AG08395 (cell line): ENCODE measurements around the gene SNX21.
A peak's percentile ranks its signal among the peaks of the same experiment; 100 is the strongest.
"Not testable (repeated sequence)": the region's sequence is repeated elsewhere in the genome, so short reads cannot be mapped to it uniquely, and the experiment has no call there.

Experiments
- DNase-seq: peaks from one replicate; pipeline ENCODE4 v3.0.0; 2012; ENCODE audit warnings: mixed read lengths, low spot score

SNX21 gene

DNA sequence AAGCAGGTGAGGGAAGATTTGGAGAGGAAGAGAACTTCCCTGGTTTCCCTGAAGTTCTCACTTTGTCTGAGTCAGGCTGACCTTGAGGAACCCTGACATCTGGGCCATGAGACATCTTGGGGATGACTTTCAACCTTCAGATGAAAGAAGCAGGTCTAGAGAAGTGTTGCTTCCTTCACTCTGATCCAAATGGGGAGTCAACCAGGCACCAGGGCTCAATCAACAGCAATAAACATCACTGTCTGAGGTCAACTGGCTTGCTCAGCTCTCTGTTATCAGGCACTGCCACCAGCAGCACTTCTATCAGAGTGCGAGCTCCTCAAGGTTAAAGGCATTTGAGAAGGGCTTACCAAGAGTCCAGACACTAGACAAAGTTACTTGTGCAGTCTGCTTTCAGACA, 17.3 kb downstream of the SNX21 start:
- no peak for DNase-seq

DNA sequence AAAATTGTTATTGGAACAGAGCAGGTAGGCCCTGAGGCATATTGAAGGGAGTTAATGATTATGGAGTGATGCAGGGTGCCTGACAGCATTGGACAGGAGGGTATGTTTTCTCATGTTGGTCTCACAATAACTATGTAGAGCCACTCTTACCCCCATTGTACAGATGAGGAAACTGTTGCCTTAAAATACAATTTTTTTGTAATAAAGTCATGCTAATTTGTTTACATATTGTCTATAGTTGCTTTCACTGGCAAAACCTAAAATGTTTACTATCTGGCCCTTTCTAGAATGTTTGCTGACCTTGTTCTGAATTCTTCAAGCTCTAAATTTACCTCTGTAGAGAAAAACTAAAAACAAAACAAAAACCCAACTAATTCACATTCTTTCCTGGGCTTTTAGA, 17.9 kb downstream of the SNX21 start:
- DNase-seq = no peak

DNA sequence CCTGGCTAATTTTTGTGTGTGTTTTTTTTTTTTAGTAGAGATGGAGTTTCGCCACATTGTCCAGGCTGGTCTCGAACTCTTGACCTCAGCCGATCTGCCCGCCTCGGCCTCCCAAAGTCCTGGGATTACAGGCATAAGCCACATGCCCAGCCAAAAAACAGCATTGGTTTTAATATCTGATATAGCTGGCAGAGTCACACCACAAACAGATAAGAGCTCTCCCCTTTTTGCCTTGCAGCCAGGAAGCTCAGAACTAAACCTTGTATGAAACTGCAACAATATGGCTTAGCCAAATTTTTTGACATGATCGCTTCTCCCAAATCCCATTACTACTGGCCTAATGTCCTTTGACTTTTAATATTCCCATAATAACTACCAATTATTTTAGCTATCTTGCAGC, 18.7 kb downstream of the SNX21 start:
- DNase-seq = no peak

DNA sequence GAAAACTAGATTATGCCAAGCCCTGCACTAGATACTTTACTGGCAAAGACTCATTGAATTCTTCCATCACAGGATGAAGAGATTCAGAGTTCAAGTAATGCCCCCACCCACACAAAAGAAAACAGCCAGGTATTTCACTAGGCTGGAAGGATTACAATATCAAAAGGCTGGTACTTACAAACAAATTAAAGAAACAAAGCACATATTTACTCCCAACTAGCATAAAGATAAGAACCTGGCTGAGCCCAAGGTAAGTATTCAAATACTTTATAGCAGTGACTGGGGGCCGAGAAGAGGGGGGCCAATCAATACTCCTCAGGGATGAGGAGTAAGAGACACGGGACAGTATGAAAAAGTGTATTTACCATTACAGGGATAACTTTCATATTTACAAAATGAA, 19.9 kb downstream of the SNX21 start:
- no peak for DNase-seq

DNA sequence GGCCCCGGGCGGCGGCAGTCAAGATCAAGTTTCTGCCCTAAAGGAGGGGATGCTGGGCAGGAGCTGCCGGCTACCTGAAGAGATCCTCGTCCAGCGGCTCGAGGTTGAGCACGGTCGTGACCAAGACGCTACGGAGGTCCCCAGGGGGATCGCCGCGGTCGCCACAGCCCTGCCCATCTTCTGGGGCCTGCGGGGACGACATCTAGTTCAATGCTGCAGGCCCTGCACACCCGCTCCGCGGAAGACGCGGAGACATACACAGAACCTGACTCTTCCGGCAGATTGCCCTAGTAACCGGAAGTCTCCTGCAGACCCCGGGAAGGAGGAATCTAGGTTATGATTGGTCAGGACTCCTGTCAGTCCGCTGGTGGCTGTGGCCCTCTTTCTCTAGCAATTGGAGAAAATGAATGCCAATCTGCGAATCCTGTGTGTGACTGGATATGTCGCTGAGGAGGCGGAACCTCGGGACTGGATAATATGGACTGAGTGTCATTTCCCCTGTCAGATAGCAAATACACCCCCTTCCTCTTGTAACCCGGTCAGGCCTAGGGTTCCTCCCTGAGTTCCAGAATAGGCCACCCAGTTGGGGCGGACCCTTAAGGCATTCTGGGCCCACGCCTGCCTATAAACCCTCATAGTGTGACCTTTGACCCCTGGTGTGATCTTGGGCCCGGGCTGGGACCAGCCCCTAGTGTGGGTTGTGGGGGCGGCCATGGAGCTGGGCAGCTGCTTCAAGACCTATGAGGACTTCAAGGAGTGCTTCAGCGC, 23.7 kb downstream of the SNX21 start, which contains the start of the genes ACOT8 and ZSWIM3:
Gene ACOT8 (minus strand): TSS at position 279 of the 768 bp plus-strand sequence. CDS start 77 bp downstream, at position 202.
Gene ZSWIM3 (plus strand): TSS at position 501 of the 768 bp plus-strand sequence. CDS start 212 bp downstream, at position 713.
- DNase-seq = peak; percentile 100

DNA sequence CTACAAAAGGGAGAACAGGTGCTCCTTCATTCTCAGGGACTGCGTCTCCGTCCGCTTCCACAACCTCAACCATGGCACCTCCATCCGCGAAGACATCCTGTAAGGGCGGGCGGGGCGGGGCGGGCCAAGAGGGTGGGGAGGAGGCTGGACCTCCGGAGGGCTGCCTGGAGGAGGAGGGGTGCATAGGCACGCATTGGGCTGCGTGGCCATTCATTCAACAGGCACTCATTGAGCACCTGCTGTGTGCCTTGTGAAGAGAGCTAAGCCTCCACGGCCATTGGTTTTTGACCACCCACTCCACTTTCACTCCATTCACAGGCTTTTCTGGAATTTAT, 24.2 kb downstream of the SNX21 start:
- DNase-seq = no peak

DNA sequence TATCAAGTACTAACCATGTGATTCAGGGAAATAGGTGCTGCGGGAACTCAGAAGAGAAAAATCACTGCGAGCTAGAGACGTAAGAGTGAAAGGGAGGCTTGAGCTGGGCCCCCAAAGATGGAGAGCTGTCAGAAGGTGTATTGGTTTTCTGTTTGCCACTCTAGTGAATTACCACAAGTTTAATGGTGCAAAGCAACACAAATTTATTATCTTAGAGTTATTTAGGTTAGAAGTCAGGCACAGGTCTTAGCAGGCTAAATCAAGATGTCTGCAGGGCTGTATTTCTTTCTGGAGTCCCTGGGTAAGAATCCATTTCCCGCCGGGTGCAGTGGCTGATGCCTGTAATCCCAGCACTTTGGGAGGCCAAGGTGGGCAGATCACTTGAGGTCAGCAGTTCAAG, 26.3 kb downstream of the SNX21 start:
- DNase-seq = no peak

DNA sequence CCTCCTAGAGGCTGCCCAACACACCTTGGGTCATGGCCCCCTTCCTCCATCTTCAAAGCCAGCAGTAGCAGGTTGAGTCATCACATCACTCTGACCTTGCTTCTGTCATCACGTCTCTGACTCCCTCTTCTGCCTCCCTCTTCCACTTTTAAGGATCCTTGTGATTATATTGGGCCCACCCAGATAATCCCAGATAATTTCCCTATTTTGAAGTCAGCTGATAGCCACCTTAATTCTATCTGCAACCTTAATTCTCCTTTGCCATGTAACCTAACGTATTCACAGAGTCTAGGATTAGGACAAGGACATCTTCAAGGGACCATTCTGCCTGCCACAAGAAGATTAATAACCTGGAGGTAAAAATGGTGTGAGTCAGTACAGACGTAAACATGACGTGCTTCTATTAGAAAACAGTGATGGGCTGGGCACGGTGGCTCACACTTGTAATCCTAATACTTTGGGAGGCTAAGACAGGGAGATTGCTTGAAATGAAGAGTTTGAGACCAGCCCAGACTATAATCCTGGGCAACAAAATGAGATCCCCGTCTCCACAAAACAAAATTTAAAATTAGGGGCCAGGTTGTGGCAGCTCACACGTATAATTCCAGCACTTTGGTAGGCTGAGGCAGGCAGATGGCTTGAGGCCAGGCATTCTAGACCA, 27.1 kb downstream of the SNX21 start:
- no peak for DNase-seq

DNA sequence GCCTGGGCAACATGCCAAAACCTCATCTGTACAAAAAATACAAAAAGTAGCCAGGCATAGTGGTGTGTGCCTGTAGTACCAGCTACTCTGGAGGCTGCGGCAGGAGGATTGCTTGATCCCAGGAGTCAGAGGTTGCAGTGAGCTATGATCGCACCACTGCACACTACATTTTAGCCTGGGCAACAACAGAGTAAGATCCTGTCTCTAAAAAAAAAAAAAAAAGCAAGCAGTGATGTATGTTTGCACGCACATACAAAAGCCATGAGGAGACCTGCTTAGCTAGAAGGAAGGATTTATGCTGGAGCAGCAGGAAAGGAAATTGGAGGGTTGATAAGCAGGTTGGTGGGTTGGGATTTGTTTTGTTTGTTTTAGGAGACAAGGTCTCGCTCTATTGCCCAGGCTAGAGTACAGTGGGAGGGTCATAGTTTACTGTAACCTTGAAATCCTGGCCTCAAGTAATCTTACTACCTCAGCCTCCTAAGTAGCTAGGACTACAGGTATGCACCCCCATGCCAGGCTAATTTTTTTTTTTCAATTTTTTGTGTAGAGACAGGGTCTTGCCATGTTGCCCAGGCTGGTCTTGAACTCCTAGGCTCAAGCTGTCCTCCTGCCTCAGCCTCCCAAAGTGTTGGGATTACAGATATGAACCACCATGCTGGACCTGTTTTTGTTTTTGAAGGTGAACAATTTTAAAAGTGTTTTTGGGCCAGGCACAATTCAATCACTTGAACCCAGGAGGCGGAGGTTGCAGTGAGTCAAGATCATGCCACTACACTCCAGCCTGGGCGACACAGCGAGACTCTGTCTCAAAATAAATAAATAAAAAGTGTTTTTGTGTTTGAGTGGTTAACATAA, 27.8 kb downstream of the SNX21 start:
- no peak for DNase-seq

DNA sequence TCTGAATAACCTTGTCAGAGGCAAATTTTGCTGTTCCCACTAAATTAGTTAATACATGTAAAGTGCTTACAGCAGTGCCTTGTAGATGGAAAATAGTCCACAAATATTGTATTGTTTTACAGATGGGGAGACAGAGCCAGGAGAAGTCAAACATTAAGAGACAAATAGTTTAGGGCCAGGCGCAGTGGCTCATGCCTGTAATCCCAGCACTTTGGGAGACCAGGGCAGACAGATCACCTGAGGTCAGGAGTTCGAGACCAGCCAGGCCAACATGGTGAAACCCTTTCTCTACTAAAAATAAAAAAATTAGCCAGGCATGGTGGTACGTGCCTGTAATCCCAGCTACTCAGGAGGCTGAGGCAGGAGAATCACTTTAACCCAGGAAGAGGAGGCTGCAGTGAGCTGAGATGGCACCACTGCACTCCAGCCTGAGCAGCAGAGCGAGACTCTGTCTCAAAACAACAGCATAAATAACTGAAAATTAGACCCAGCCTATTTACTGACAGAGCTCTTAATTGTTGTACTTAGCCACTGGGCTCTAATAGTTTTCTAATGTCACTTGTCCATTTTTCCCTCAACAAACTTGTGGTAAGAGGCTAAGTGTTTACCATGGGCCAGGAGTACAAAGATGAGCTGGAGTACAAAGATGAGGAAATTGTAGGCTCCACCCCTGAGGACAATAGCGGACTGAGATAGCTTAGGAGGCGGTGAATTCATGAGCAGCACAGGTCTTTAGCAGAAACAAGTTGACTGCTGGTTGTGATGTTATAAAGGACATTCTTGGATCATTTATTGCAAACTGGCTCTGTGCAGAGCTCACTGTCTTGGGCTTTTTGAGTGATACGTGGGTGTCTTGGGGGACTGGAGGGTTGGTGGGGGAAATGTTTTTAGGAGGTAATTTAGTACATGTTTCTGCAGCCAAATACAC, 30.2 kb downstream of the SNX21 start:
- no peak for DNase-seq

DNA sequence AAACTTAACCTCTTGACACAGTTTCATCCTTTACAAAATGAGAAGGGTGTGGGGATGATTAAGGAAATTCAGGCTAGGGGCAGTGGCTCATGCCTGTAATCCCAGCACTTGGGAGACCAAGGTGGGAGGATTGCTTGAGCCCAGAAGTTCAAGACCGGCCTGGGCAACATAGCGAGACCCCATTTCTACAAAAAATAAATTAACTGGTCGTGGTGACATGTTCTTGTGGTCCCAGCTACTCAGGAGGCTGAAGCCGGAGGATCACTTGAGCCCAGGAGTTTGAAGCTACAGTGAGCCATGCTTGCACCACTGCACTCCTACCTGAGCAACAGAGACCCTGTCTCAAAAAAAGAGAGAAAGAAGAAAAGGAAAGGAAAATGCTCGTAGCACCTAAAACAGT, 32.9 kb downstream of the SNX21 start:
- DNase-seq = no peak

DNA sequence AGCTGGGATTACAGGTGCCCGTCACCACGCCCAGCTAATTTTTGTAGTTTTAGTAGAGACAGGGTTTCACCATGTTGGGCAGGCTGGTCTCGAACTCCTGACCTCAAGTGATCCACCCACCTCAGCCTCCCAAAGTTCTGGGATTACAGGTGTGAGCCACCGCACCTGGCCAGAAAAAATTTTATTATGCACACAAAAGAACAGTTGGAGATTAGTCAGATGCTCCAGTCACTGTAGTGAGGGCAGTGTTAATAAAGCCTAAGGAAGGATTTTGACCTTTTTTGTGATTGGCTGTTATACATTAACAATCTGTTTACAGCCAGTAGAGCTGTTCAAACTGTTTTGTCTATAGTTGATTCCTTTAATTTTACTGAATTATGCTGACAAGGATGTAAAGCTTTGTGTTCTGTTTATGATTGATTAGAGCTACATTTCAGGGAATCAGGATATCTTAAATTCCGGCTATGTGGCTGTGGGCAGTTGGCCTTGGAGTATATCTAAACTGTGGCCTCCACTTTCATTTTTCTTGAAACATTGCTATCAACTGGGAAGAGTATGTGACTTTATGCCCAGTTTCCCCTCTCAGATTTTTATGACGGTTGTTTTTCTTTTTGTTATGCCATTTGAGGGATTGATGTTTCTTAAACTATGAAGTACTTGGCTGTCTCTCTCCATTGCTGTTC, 33.7 kb downstream of the SNX21 start:
- no peak for DNase-seq

DNA sequence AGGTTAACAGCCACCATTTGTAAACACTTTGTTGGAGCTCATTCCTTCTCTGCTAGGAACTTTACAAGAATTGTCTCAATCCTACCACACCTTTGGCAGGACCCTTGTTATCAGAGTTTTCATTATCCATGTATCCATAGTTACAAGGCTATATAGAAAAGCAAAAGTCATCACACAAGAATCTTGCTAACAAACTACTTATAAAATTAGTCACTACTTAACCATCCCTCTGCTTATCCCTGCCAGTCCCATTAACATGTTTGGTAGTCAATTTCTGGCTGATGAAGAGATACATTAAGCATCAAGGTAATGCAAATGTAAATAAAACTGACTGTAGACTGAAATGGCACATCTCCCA, 34.2 kb downstream of the SNX21 start:
- peak; percentile 80 for DNase-seq

DNA sequence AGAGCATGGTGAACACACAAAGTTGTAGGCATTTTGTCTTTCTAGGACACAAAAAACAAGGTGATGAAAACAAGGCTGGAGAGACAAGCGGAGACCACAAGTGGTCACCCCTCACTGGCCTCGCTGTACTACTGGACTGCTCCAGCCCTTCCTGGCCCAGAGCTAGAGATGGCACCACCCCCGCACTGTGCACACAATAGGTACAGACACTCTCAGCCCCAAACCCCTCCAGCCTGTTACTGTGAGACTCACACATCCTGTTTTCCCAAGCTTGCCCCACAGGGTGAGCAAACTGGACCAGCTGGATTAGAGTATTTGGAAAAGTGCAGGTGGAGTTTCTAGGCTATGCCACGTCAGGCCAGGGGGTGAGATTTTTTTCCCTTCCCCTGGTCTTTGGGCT, 39.0 kb downstream of the SNX21 start:
- DNase-seq = no peak

DNA sequence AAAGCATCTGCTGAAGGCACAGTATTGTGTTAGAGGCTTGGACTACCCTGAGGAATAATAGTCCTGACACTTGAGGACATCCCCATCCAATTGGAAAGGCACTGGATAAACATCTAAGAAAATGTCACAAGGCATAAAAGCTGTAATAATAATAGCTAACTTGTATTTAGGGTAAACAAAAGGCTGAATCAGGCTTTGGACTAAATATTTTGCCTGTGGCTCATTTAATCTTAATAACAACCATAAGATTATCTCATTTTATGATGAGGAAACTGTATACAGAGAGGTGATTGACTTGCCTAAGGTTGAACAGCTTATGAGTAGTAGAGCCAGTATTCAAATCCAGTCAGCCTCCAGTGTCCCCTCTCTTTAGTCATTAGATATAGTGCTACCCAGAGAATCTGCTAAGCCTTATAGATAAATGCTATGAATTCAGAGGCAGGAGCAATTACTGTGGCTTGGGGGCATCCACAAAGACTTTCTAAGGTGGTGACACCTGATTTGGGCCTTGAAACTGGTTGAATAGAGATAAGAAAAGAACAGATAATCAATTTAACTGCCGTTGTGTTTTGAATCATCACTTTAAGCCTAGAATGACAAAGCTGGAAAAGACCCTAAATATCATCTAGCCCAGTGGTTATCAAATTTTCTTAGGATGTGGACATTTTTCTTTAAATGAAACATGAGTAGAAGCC, 40.0 kb downstream of the SNX21 start:
- DNase-seq = no peak

DNA sequence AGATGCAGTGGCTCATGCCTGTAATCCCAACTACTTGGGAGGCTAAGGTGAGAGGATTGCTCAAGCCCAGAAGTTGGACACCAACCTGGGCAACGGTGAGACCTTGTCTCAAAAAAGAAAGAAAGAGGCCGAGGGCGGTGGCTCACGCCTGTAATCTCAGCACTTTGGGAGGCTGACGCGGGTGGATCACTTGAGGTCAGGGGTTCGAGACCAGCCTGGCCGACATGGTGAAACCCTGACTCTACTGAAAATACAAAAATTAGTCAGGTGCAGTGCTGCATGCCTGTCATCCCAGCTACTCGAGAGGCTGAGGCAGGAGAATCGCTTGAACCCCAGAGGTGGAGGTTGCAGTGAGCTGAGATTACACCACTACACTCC, 40.5 kb downstream of the SNX21 start:
- DNase-seq = not testable (repeated sequence)

DNA sequence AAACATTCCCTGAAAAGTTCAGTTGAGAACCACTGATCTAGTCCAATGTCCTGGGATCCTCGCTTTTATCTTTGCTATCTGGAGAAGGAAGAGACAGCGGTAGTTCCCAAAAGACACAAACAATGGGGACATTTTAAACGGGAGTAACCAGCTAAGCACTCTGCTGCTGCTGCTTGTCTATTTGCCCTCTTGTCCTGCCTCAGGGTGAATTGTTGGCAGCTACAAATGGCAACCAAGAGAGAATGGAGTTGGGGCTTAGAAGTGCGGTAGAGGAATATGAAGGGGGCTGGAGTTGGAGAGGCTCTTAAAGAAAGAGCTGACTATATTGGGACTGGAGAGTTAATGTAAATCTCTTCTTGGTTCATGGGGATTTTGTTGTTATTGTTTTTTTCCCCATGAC, 41.0 kb downstream of the SNX21 start:
- no peak for DNase-seq

DNA sequence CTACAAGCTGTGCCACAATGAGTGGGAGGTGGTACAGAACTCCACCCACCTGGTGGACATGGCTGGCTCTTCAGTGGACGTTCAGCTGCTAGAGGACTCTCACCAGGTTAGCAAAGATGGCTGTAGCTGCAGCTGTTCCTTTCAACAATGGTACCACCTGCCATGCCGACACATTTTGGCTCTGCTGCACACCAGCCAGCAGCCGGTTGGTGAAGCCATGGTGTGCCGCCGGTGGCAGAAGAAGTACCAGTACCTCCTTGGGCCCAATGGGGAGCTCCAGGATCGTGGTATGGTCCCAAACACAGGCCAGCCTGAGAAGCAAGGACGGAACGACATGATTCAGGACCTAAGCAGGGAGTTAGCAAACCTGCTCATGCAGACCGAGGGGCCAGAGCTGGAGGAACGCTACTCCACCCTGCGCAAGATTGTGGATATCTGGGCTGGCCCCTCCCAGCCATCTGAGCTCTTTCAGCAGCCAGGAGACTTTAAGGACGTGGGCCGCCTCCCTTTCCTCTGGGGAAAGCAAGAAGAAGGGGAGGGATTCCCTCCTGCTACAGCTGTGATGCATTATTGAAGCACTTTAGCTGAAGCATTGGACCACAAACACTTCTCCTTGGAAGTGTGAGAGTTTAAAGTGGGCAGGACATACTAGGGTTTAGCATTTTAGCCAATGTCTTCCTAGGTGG, 44.6 kb downstream of the SNX21 start:
- DNase-seq = peak; percentile 39

DNA sequence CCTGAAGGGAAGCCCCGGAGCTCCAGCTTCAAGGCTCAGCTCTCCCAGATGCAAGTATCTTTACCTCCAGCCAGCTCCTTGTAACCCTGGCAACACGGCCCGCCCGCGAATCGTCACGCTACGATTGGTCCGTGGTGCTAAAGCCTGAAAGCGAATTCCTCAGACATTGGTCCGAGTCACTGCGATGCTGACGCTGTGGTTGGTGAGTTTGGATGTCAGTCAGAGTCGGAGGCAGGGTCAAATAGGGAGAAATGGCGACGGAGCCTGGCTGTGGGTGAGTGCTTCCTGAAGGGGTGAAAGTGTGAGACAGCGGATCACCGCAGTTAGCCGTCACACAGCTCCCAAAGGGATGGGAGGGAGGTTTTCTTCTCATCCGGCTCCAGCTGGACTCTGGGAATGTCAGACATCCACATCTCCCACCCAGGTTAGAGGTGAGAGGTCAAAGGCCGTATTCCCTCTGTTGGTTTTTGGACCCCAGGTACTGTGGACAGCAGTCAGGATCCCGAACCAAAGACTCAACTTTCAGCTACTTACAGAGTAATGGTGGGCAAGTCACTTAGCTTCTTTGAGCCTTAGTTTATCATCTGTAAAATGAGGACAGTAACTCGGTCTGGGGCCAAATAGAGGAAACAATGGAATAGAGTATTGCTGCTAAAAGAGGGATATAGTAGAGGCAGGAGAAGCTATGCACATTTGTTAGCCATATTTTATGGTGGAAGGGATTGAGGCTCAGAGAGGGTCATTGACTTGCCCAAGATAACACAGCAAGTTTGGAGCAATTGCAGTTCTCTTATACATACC, 47.6 kb downstream of the SNX21 start, which contains the start of gene ZSWIM1:
Gene ZSWIM1 (plus strand): TSS at position 240 of the 801 bp plus-strand sequence. CDS start 1,366 bp downstream, outside the sequence.
- DNase-seq = peak; percentile 100
